ENCODE data around the gene PRMT1. TPM values are rescaled to one million over a fixed set of nuclear protein-coding genes. Genes with fewer than 3 reads are reported as not detected.
A peak's percentile ranks its signal among the peaks of the same experiment; 100 is the strongest.

Gene PRMT1
- total and polyA plus RNA-seq, 2 experiments from 2014 or later: 431 to 494 TPM

DNA sequence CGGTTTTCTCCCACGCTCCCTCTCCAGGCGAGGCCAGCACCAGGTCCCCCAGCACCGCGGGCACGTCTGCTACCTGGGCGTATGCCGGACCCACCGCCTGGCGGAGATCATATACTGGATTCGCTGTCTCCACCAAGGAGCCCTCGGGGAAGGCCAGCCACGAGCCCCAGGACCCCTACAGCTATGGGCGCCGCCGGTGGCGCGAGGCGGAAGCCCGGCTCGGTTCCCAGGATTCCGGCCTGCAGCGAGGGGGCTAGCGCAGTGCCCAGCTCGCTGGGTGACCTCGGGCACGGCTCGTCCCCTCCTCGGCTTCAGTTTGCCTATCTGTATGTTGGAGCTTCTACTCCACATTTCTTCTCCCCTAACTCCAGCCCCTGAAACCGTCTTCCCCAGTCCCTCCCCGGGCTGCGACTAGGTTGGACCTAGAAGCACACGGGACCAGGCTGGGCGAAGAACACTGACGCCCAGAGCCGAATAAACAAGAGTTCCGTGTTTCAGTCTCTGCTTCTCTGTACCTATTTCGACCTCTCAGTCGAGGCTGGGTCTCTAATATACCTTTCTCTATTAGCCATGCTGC, 13.1 kb downstream of the PRMT1 start:
- Histone ChIP-seq H3K36me3 (peaks cover 8% of the 10 kb centered on the region), H3K4me3 (peak overlapping the region; percentile 25), H3K4me1 (ENCODE audit: low read depth) (peaks cover 4% of the 10 kb centered on the region), H3K27me3 (no peaks in the 10 kb centered on the region), H3K9me3 (ENCODE audit: low read depth) (no peaks in the 10 kb centered on the region), H3K27ac (no peak overlapping the region)
- no peak for DNase-seq (ENCODE audit: low read depth in 1 of 2, low spot score in 1 of 2)
- TF ChIP-seq, protein P1, sequence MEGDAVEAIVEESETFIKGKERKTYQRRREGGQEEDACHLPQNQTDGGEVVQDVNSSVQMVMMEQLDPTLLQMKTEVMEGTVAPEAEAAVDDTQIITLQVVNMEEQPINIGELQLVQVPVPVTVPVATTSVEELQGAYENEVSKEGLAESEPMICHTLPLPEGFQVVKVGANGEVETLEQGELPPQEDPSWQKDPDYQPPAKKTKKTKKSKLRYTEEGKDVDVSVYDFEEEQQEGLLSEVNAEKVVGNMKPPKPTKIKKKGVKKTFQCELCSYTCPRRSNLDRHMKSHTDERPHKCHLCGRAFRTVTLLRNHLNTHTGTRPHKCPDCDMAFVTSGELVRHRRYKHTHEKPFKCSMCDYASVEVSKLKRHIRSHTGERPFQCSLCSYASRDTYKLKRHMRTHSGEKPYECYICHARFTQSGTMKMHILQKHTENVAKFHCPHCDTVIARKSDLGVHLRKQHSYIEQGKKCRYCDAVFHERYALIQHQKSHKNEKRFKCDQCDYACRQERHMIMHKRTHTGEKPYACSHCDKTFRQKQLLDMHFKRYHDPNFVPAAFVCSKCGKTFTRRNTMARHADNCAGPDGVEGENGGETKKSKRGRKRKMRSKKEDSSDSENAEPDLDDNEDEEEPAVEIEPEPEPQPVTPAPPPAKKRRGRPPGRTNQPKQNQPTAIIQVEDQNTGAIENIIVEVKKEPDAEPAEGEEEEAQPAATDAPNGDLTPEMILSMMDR (IDR thresholded peaks at IDR 0.05; ENCODE audit: low read depth, low read length): no peak

DNA sequence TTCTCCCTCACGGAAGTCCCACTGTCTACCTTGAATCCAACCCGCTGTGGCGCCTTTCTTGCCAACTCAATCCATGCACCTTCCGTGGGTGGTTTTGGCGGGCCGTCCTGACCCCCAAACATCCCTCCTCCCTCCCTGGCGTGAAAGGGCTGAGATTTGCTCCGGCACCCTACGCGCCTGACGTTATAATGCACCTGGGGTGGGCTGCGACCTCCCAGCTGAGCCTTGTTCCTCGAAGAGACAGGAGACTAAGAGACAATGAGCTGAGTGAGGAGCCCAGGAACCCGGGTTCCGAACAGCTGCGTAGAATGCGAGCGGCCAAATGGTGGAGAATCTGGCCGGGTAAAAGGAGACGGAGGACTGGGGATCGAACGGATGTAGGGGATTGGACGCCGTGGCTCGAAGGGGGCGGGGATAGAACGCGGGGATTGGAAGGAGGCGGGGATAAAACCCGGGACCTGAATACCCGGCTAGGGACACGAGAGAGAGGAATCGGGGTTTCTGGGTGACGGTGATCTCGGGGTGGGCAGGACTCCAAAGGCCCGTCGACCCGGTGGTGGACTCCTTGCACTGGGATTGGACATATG, 13.7 kb downstream of the PRMT1 start, which contains the start of gene CPT1C:
CPT1C (plus strand) TSS at position 461 of the 587 bp plus-strand sequence. CDS start 1,137 bp downstream, outside the sequence.
- Histone ChIP-seq H3K9me3 (ENCODE audit: low read depth) (no peaks in the 10 kb centered on the region), H3K36me3 (peaks cover 5% of the 10 kb centered on the region), H3K27me3 (no peaks in the 10 kb centered on the region), H3K27ac (peak within 1 kb of the TSS; percentile 41), H3K4me3 (peak within 1 kb of the TSS; percentile 25), H3K4me1 (ENCODE audit: low read depth) (peaks cover 4% of the 10 kb centered on the region)
- TF ChIP-seq, protein P1 (IDR thresholded peaks at IDR 0.05; ENCODE audit: low read depth, low read length): no peak
- peak; percentile 83 to 84 for DNase-seq (ENCODE audit: low read depth in 1 of 2, low spot score in 1 of 2)

DNA sequence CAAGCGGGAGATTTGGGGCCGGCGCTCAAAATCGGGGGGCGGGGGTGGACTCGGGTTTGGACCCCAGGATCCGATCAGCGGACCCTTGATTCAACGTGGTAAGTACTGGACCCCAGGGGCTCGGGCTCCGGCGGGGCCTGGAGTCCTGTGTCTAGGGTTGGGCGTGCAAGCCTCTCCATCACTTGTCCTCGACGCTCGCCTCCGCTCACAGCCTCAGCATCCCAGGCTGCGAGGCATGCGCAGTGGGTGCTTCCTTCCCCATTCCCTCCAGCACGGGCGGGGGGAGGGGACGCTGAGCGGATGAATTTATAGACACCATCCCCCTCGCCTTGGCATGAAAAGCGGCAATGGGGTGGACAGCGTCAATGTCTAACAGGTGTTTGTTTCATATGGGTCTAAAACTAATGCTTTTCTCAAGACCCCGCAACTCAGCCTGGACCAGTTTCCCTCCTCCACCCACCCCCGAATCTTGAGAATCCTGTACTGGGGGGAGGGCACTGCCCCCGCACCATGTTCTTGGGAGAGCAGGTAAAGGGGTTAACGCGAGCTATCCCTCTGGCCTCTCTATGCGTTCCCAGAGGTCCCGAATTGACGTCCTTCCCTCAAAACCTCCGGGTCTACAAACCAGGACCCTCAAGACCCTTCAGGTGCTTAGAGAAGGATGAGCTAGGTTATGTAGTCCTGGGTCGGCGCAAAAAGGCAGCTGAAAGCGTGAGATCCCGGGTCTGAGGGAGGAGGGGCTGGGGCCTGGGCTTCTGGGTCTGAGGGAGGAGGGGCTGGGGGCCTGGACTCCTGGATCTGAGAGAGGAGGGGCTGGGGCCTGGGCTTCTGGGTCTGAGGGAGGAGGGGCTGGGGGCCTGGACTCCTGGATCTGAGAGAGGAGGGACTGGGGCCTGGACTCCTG, 14.4 kb downstream of the PRMT1 start:
- H3K36me3 ChIP-seq: no peaks in the 10 kb centered on the region
- no peaks in the 10 kb centered on the region for H3K9me3 ChIP-seq (ENCODE audit: low read depth)
- no peaks in the 10 kb centered on the region for H3K27me3 ChIP-seq
- H3K4me1 ChIP-seq (ENCODE audit: low read depth): peaks cover 4% of the 10 kb centered on the region
- peak overlapping the region; percentile 41 for H3K27ac ChIP-seq
- TF ChIP-seq, protein P1 (IDR thresholded peaks at IDR 0.05; ENCODE audit: low read depth, low read length): no peak
- peak overlapping the region; percentile 25 for H3K4me3 ChIP-seq
- peak; percentile 85 to 86 for DNase-seq (ENCODE audit: low read depth in 1 of 2, low spot score in 1 of 2)

GRCh38 chr19:49692147-49692506, 15.1 kb downstream of the PRMT1 start:
- Histone ChIP-seq H3K4me1 (ENCODE audit: low read depth) (peaks cover 4% of the 10 kb centered on the region), H3K9me3 (ENCODE audit: low read depth) (no peaks in the 10 kb centered on the region), H3K4me3 (no peak overlapping the region), H3K27me3 (no peaks in the 10 kb centered on the region), H3K27ac (no peak overlapping the region), H3K36me3 (no peaks in the 10 kb centered on the region)
- no peak for DNase-seq (ENCODE audit: low read depth in 1 of 2, low spot score in 1 of 2)
- TF ChIP-seq, protein P1 (IDR thresholded peaks at IDR 0.05; ENCODE audit: low read depth, low read length): no peak

GRCh38 chr19:49696115-49696514, 19.0 kb downstream of the PRMT1 start:
- no peak for DNase-seq (ENCODE audit: low read depth in 1 of 2, low spot score in 1 of 2)
- peaks cover 4% of the 10 kb centered on the region for H3K4me1 ChIP-seq (ENCODE audit: low read depth)
- no peaks in the 10 kb centered on the region for H3K9me3 ChIP-seq (ENCODE audit: low read depth)
- no peak overlapping the region for H3K27ac ChIP-seq
- no peaks in the 10 kb centered on the region for H3K27me3 ChIP-seq
- H3K36me3 ChIP-seq: no peaks in the 10 kb centered on the region
- no peak overlapping the region for H3K4me3 ChIP-seq
- TF ChIP-seq, protein P1 (IDR thresholded peaks at IDR 0.05; ENCODE audit: low read depth, low read length): no peak
